ENCODE measurements around the gene ZDHHC11.
"Not testable (repeated sequence)": the region's sequence is repeated elsewhere in the genome, so short reads cannot be mapped to it uniquely, and the experiment has no call there.

ZDHHC11 gene

GRCh38 chr5:878677-879076 lies 27.9 kb upstream of the ZDHHC11 start:
- FAIRE-seq = peak; percentile 91
- DNase-seq (ENCODE audit: low spot score) = not testable (repeated sequence)

GRCh38 chr5:878125-878524 lies 27.3 kb upstream of the ZDHHC11 start:
- FAIRE-seq (no peak), DNase-seq (ENCODE audit: low spot score) (no peak)

GRCh38 chr5:876398-877365 lies 25.9 kb upstream of the ZDHHC11 start:
- no peak for FAIRE-seq
- no peak for DNase-seq (ENCODE audit: low spot score)

GRCh38 chr5:875931-876330 lies 25.1 kb upstream of the ZDHHC11 start:
- FAIRE-seq (no peak), DNase-seq (ENCODE audit: low spot score) (no peak)

- DNase-seq (ENCODE audit: low spot score) = no peak
- FAIRE-seq = no peak
Measured at GRCh38 chr5:873328-873727, 22.5 kb upstream of the ZDHHC11 start.

GRCh38 chr5:872301-872700 lies 21.5 kb upstream of the ZDHHC11 start:
- DNase-seq (ENCODE audit: low spot score) (no peak), FAIRE-seq (no peak)

GRCh38 chr5:871596-872298 lies 21.0 kb upstream of the ZDHHC11 start:
- FAIRE-seq = no peak
- DNase-seq (ENCODE audit: low spot score) = no peak

- DNase-seq (ENCODE audit: low spot score) (no peak), FAIRE-seq (no peak)
Measured at GRCh38 chr5:870956-871355, 20.2 kb upstream of the ZDHHC11 start.

- no peak for DNase-seq (ENCODE audit: low spot score)
- no peak for FAIRE-seq
Measured at GRCh38 chr5:868428-869135, 17.8 kb upstream of the ZDHHC11 start.

GRCh38 chr5:867300-867870 lies 16.6 kb upstream of the ZDHHC11 start:
- FAIRE-seq (no peak), DNase-seq (ENCODE audit: low spot score) (no peak)

GRCh38 chr5:865771-866170 lies 15.0 kb upstream of the ZDHHC11 start:
- no peak for DNase-seq (ENCODE audit: low spot score)
- FAIRE-seq = no peak

- no peak for FAIRE-seq
- DNase-seq (ENCODE audit: low spot score) = no peak
Measured at GRCh38 chr5:865168-865521, 14.4 kb upstream of the ZDHHC11 start.

- no peak for FAIRE-seq
- DNase-seq (ENCODE audit: low spot score) = no peak
Measured at GRCh38 chr5:864492-865167, 13.8 kb upstream of the ZDHHC11 start.

- no peak for DNase-seq (ENCODE audit: low spot score)
- FAIRE-seq = no peak
Measured at GRCh38 chr5:863244-863805, 12.5 kb upstream of the ZDHHC11 start.

GRCh38 chr5:862367-863243 lies 11.8 kb upstream of the ZDHHC11 start:
- no peak for DNase-seq (ENCODE audit: low spot score)
- no peak for FAIRE-seq

GRCh38 chr5:861442-862366 lies 10.9 kb upstream of the ZDHHC11 start:
- no peak for FAIRE-seq

GRCh38 chr5:860506-861150 lies 9.8 kb upstream of the ZDHHC11 start:
- no peak for DNase-seq (ENCODE audit: low spot score)
- no peak for FAIRE-seq

More at GRCh38 chr5:861442-862366, 10.9 kb upstream of the ZDHHC11 start:
- DNase-seq (ENCODE audit: low spot score) = no peak

- DNase-seq (ENCODE audit: low spot score) = no peak
- FAIRE-seq = no peak
Measured at GRCh38 chr5:859798-860296, 9.1 kb upstream of the ZDHHC11 start.

Data from urothelium cell line (cell line).